ENCODE measurements around the gene NRXN3. TPM values are rescaled to one million over a fixed set of nuclear protein-coding genes. Genes with fewer than 3 reads are reported as not detected.

Gene NRXN3
- total and polyA plus RNA-seq, 11 donors: 0.19 to 2.2 (median 1.1) TPM

DNA sequence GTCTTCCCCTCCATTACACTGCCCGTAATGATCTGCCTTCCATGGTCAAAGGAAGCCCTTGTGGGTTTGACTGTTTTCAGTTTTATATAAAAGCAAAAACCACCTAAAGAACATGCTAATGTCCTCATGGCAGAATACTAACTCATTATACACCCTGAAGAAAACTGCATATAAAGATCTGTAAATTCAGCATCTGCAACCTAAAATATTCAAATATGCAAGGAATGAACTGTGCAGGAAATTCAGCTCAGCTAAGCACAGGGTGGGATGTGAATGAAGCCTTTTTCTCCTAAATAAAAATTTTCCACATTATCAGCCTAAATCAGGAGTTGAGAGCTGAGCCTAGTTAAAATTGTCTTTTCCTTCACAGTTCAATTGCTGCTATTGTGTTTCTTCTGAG, 128.1 kb downstream of the NRXN3 start:
- TF ChIP-seq, protein P1, sequence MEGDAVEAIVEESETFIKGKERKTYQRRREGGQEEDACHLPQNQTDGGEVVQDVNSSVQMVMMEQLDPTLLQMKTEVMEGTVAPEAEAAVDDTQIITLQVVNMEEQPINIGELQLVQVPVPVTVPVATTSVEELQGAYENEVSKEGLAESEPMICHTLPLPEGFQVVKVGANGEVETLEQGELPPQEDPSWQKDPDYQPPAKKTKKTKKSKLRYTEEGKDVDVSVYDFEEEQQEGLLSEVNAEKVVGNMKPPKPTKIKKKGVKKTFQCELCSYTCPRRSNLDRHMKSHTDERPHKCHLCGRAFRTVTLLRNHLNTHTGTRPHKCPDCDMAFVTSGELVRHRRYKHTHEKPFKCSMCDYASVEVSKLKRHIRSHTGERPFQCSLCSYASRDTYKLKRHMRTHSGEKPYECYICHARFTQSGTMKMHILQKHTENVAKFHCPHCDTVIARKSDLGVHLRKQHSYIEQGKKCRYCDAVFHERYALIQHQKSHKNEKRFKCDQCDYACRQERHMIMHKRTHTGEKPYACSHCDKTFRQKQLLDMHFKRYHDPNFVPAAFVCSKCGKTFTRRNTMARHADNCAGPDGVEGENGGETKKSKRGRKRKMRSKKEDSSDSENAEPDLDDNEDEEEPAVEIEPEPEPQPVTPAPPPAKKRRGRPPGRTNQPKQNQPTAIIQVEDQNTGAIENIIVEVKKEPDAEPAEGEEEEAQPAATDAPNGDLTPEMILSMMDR (IDR thresholded peaks at IDR 0.05): no peak
- TF ChIP-seq POLR2A (IDR thresholded peaks at IDR 0.05): no peak
- Histone ChIP-seq H3K4me1 (no peaks in the 10 kb centered on the region), H3K27me3 (peaks cover 0 to 23% (median 4%) of the 10 kb centered on the region in 9 donors), H3K9me3 (no peaks in the 10 kb centered on the region), H3K27ac (no peak overlapping the region), H3K36me3 (no peaks in the 10 kb centered on the region), H3K4me3 (no peak overlapping the region)
- intact Hi-C loops (cut with DNase I): no loop called here
- no peak for ATAC-seq
- 19 to 48% (median 41%) methylated on average over 1 of the region's 1 CpG for WGBS, 4 donors
- no peak for DNase-seq

GRCh38 chr14:78302841-78303240, 132.7 kb downstream of the NRXN3 start:
- DNase-seq: no peak
- ATAC-seq: no peak
- H3K4me1 ChIP-seq: no peaks in the 10 kb centered on the region
- H3K36me3 ChIP-seq: no peaks in the 10 kb centered on the region
- 21 to 31% (median 28%) methylated on average over 2 of the region's 2 CpGs for WGBS, 4 donors
- H3K27ac ChIP-seq: no peak overlapping the region
- no peak for TF ChIP-seq POLR2A (IDR thresholded peaks at IDR 0.05)
- TF ChIP-seq, protein P1 (IDR thresholded peaks at IDR 0.05): no peak
- peaks cover 0 to 28% (median 3%) of the 10 kb centered on the region in 9 donors for H3K27me3 ChIP-seq
- intact Hi-C loops (cut with DNase I): no loop called here
- no peaks in the 10 kb centered on the region for H3K9me3 ChIP-seq
- no peak overlapping the region for H3K4me3 ChIP-seq

DNA sequence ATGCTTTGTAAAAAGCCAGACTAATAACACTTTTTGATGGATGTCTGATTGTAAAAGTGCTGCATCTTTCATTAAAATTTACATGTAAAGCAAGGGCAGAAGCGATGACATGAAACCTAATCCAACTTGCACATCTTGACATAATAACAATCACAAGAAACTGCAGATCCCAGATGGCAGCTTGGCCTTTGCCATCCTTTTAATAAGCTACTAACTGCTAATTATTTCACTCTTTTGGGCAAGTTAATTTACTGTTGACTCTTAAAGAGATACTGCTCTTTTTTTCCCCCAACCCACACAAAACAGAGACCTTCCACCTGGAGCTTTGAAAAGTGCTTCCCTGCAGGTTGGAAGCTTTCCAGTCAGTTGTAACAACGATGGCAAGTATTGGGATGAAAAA, 137.5 kb downstream of the NRXN3 start:
- H3K36me3 ChIP-seq: no peaks in the 10 kb centered on the region
- no peak for DNase-seq
- H3K4me3 ChIP-seq: no peak overlapping the region
- 57 to 70% (median 59%) methylated on average over 2 of the region's 2 CpGs for WGBS, 4 donors
- no peak overlapping the region for H3K27ac ChIP-seq
- TF ChIP-seq POLR2A (IDR thresholded peaks at IDR 0.05): no peak
- TF ChIP-seq, protein P1 (IDR thresholded peaks at IDR 0.05): no peak
- H3K4me1 ChIP-seq: no peaks in the 10 kb centered on the region
- intact Hi-C loops (cut with DNase I): no loop called here
- no peak for ATAC-seq
- no peaks in the 10 kb centered on the region for H3K9me3 ChIP-seq
- H3K27me3 ChIP-seq: peaks cover 0 to 12% (median 0%) of the 10 kb centered on the region in 9 donors

DNA sequence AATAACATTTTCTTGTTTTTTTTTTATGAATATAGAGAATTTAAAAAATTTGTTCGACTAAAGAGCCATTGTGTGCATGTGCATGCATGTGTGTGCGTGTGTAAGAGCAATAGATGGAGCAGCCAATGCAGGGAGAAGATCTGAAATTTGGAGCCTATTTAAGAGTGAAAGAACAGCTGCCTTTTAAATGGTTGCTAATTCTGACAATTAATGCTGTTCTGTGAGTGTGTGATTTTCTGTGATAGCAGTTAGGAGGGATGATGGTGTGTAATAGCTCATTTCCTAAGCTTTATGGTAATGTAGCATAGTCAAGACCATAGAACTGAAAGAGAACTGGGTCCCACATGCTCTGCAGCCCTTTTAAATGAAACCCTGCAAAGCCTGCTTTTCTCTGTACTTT, 137.9 kb downstream of the NRXN3 start:
- ATAC-seq (no peak), DNase-seq (no peak)
- H3K4me3 ChIP-seq: no peak overlapping the region
- H3K27me3 ChIP-seq: peaks cover 0 to 12% (median 0%) of the 10 kb centered on the region in 9 donors
- H3K4me1 ChIP-seq: no peaks in the 10 kb centered on the region
- no peak for TF ChIP-seq POLR2A (IDR thresholded peaks at IDR 0.05)
- TF ChIP-seq, protein P1 (IDR thresholded peaks at IDR 0.05): no peak
- no peak overlapping the region for H3K27ac ChIP-seq
- no peaks in the 10 kb centered on the region for H3K36me3 ChIP-seq
- intact Hi-C loops (cut with DNase I): no loop called here
- no peaks in the 10 kb centered on the region for H3K9me3 ChIP-seq
- 69 to 79% (median 70%) methylated on average over 2 of the region's 2 CpGs for WGBS, 4 donors

Data from heart left ventricle (tissue), 16 donors.